ENCODE results near the gene HS6ST2. TPM values are rescaled to one million over a fixed set of nuclear protein-coding genes. Genes with fewer than 3 reads are reported as not detected.

The HS6ST2 gene
- total RNA-seq, 1 donor: not detected

DNA sequence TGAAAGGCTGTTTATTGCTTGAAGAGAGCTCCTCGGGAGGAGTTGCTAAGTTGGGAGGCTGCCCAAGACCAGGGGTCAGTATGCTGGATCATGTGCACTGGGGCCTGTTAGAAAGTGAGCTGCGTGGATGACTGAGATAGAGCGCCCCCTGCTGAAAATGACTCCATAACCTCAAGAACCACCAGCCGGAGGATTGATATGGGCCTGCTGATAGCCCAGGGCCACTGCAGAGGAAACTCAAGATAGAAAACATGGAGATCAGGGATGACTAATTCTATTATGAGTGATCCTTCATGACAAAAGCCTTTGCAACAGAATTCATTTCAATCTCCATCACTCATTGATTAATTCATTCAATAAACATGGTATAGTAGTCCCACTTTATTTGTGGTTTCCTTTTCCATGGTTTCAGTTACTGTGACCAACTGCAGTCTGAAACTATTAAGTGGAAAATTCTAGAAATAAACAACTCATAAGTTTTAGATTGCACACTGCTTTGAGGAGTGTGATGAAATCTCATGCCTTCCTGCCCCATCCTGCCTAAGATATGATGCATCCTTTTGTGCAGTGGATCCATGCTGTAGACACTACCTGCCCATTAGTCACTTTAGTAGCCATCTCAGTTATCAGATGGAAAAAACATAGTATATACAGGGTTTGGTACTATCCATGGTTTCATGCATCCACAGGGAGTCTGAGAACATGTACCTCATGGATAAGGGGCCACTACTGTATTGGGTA lies 342.9 kb downstream of the HS6ST2 start:
- Histone ChIP-seq H3K36me3 (ENCODE audit: insufficient read depth, low read length) (no peaks in the 10 kb centered on the region), H3K27ac (ENCODE audit: low read depth, low read length) (no peak overlapping the region), H3K4me3 (ENCODE audit: insufficient read depth, low read length) (no peak overlapping the region), H3K4me1 (ENCODE audit: insufficient read depth, low read length) (no peaks in the 10 kb centered on the region), H4K20me1 (ENCODE audit: insufficient read depth, low read length) (no peaks in the 10 kb centered on the region), H3K9me3 (ENCODE audit: low read depth, low read length) (no peaks in the 10 kb centered on the region), H3K27me3 (ENCODE audit: insufficient read depth, low read length) (peaks cover 8% of the 10 kb centered on the region), H2AFZ (ENCODE audit: low read length) (no peak overlapping the region), H3K79me2 (ENCODE audit: insufficient read depth, low read length) (no peaks in the 10 kb centered on the region), H3K4me2 (ENCODE audit: insufficient read depth, low read length) (no peak overlapping the region)
- no peak for DNase-seq (ENCODE audit: insufficient read length, low spot score, missing footprints)
- TF ChIP-seq, protein P1, sequence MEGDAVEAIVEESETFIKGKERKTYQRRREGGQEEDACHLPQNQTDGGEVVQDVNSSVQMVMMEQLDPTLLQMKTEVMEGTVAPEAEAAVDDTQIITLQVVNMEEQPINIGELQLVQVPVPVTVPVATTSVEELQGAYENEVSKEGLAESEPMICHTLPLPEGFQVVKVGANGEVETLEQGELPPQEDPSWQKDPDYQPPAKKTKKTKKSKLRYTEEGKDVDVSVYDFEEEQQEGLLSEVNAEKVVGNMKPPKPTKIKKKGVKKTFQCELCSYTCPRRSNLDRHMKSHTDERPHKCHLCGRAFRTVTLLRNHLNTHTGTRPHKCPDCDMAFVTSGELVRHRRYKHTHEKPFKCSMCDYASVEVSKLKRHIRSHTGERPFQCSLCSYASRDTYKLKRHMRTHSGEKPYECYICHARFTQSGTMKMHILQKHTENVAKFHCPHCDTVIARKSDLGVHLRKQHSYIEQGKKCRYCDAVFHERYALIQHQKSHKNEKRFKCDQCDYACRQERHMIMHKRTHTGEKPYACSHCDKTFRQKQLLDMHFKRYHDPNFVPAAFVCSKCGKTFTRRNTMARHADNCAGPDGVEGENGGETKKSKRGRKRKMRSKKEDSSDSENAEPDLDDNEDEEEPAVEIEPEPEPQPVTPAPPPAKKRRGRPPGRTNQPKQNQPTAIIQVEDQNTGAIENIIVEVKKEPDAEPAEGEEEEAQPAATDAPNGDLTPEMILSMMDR (IDR thresholded peaks at IDR 0.05; ENCODE audit: extremely low read depth, low read depth, low read length): peak; percentile 59

DNA sequence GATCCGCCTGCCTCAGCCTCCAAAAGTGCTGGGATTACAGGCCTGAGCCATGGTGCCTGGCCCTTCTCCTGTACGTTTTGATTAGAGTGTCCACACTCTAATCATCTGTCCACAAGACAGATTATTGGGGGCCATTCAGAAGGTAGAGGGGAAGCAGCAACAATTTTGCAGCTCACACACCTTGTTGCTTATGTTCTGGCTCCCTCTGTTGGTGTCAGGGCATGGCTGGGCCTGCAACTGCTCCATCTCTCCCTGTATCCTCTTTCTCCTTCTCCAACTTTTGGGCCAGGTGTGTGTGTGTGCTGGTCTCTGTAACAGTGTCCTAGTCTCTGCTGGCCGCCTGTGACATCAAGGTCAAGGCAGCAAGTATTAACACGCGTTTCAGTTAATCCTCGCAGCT lies 344.1 kb downstream of the HS6ST2 start:
- Histone ChIP-seq H3K79me2 (ENCODE audit: insufficient read depth, low read length) (no peaks in the 10 kb centered on the region), H3K9me3 (ENCODE audit: low read depth, low read length) (no peaks in the 10 kb centered on the region), H3K4me3 (ENCODE audit: insufficient read depth, low read length) (no peak overlapping the region), H3K36me3 (ENCODE audit: insufficient read depth, low read length) (no peaks in the 10 kb centered on the region), H3K4me2 (ENCODE audit: insufficient read depth, low read length) (no peak overlapping the region), H3K27ac (ENCODE audit: low read depth, low read length) (no peak overlapping the region), H3K4me1 (ENCODE audit: insufficient read depth, low read length) (no peaks in the 10 kb centered on the region), H2AFZ (ENCODE audit: low read length) (no peak overlapping the region), H4K20me1 (ENCODE audit: insufficient read depth, low read length) (no peaks in the 10 kb centered on the region), H3K27me3 (ENCODE audit: insufficient read depth, low read length) (peaks cover 10% of the 10 kb centered on the region)
- no peak for DNase-seq (ENCODE audit: insufficient read length, low spot score, missing footprints)
- TF ChIP-seq, protein P1 (IDR thresholded peaks at IDR 0.05; ENCODE audit: extremely low read depth, low read depth, low read length): peak; percentile 33

DNA sequence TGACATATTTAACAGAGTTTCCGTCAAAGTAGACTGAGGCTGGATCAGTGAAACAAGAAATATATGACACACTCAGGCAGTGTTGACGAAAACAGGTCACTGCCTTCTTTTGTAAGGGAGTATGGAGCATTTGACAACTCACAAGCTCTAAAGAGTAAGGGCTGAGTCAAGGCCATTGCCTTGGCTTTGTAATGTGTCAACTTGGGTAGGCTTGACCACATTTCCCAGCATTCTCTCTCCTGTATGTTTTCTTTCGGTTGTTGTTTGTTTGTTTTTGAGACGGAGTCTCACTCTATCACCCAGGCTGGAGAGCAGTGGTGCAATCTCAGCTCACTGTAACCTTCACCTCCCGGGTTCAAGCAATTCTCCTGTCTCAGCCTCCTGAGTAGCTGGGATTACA lies 344.6 kb downstream of the HS6ST2 start:
- no peak overlapping the region for H3K4me3 ChIP-seq (ENCODE audit: insufficient read depth, low read length)
- H3K4me2 ChIP-seq (ENCODE audit: insufficient read depth, low read length): no peak overlapping the region
- peaks cover 13% of the 10 kb centered on the region for H3K27me3 ChIP-seq (ENCODE audit: insufficient read depth, low read length)
- no peaks in the 10 kb centered on the region for H3K9me3 ChIP-seq (ENCODE audit: low read depth, low read length)
- H4K20me1 ChIP-seq (ENCODE audit: insufficient read depth, low read length): no peaks in the 10 kb centered on the region
- no peaks in the 10 kb centered on the region for H3K79me2 ChIP-seq (ENCODE audit: insufficient read depth, low read length)
- no peak overlapping the region for H2AFZ ChIP-seq (ENCODE audit: low read length)
- no peaks in the 10 kb centered on the region for H3K36me3 ChIP-seq (ENCODE audit: insufficient read depth, low read length)
- no peaks in the 10 kb centered on the region for H3K4me1 ChIP-seq (ENCODE audit: insufficient read depth, low read length)
- TF ChIP-seq, protein P1 (IDR thresholded peaks at IDR 0.05; ENCODE audit: extremely low read depth, low read depth, low read length): no peak
- DNase-seq (ENCODE audit: insufficient read length, low spot score, missing footprints): no peak
- H3K27ac ChIP-seq (ENCODE audit: low read depth, low read length): no peak overlapping the region

DNA sequence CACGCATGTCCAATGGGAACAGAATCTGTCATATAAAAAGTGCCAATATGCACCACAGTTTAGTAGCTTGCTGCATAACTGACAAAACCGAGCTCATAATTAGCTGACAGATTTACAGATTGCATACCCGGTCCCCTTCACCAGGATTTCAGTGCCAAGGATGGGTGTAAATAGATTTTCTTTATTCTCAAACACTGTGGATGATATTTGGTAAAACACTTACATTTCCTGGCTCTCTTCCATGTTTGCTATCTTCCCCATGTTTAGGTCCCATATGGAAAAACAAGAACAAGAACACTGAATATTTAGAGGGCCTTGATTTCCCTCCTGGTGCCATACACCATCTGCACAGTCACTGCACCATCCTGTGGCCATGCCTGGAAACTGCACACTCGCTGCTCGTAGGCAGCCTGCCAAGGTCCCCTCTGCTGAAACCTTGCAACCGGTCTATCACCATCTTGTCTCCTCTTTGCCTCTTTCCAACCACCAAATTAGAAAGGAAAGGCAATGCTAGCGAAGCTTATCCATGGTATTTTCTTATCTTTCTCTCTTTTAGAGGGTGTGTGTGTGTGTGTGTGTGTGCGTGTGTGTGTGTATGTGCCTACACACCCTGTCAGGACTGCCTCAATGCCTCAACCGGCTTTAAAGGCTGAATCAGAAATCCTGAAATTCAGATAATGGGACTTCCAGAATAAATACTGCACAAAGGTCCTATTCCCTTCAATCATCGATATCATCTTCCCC lies 345.4 kb downstream of the HS6ST2 start:
- no peak overlapping the region for H2AFZ ChIP-seq (ENCODE audit: low read length)
- no peaks in the 10 kb centered on the region for H3K79me2 ChIP-seq (ENCODE audit: insufficient read depth, low read length)
- H3K4me1 ChIP-seq (ENCODE audit: insufficient read depth, low read length): no peaks in the 10 kb centered on the region
- peaks cover 6% of the 10 kb centered on the region for H3K27me3 ChIP-seq (ENCODE audit: insufficient read depth, low read length)
- no peaks in the 10 kb centered on the region for H3K36me3 ChIP-seq (ENCODE audit: insufficient read depth, low read length)
- H3K4me3 ChIP-seq (ENCODE audit: insufficient read depth, low read length): no peak overlapping the region
- H3K4me2 ChIP-seq (ENCODE audit: insufficient read depth, low read length): no peak overlapping the region
- no peak overlapping the region for H3K27ac ChIP-seq (ENCODE audit: low read depth, low read length)
- TF ChIP-seq, protein P1 (IDR thresholded peaks at IDR 0.05; ENCODE audit: extremely low read depth, low read depth, low read length): peak; percentile 63
- H4K20me1 ChIP-seq (ENCODE audit: insufficient read depth, low read length): no peaks in the 10 kb centered on the region
- no peaks in the 10 kb centered on the region for H3K9me3 ChIP-seq (ENCODE audit: low read depth, low read length)
- DNase-seq (ENCODE audit: insufficient read length, low spot score, missing footprints): no peak
